SK-N-SH (cell line): ENCODE measurements around the gene BIRC6.
"Not testable (repeated sequence)": the region's sequence is repeated elsewhere in the genome, so short reads cannot be mapped to it uniquely, and the experiment has no call there.

Source experiments
- CTCF ChIP-seq: fragments of 200-600 bp; sonication (generic); IDR thresholded peaks from 2 replicates; pipeline ENCODE4 v1.6.1; 2017; ENCODE audit warnings: antibody characterized with exemption, mild to moderate bottlenecking, moderate library complexity
- ELF1 ChIP-seq: IDR thresholded peaks from 2 replicates; pipeline ENCODE4 v1.4.0; 2012
- EP300 ChIP-seq, 2 experiments: IDR thresholded peaks; 2 replicates each; pipeline versions ENCODE4 v1.4.0 to v1.6.1; 2012; ENCODE audit warnings: borderline replicate concordance in 1 of 2, low read depth in 1 of 2, low read length in 1 of 2
- EZH2phosphoT487 ChIP-seq: fragments of 200-600 bp; sonication (generic); IDR thresholded peaks from 2 replicates; pipeline ENCODE4 v1.6.1; 2017; ENCODE audit warnings: low read depth, mixed run types, mild to moderate bottlenecking, antibody characterized with exemption, moderate library complexity, borderline replicate concordance
- MAX ChIP-seq: IDR thresholded peaks from 2 replicates; pipeline ENCODE4 v1.4.0; 2012; ENCODE audit warnings: low read depth
- MXI1 ChIP-seq: IDR thresholded peaks from 2 replicates; pipeline ENCODE4 v1.6.1; 2012; ENCODE audit warnings: mild to moderate bottlenecking, low read depth, low read length, improper control_type of control experiment
- POLR2AphosphoS5 ChIP-seq: IDR thresholded peaks from 2 replicates; pipeline ENCODE4 v1.6.1; 2012; ENCODE audit warnings: low read depth, low read length
- RAD21 ChIP-seq: IDR thresholded peaks from 2 replicates; pipeline ENCODE4 v1.6.1; 2012; ENCODE audit warnings: mild to moderate bottlenecking, low read length
- RCOR1 ChIP-seq: fragments of 150-350 bp; IDR thresholded peaks from 2 replicates; pipeline ENCODE4 v1.6.1; 2017; ENCODE audit warnings: antibody characterized with exemption, low read length
- REST ChIP-seq: IDR thresholded peaks from 2 replicates; pipeline ENCODE4 v1.6.1; 2012; ENCODE audit warnings: mild to moderate bottlenecking, low read depth, low read length, moderate library complexity
- RFX5 ChIP-seq: IDR thresholded peaks from 2 replicates; pipeline ENCODE4 v1.6.1; 2012; ENCODE audit warnings: mild to moderate bottlenecking, improper control_type of control experiment, low read length
- USF1 ChIP-seq: IDR thresholded peaks from 2 replicates; pipeline ENCODE4 v1.4.0; 2012; ENCODE audit warnings: low read depth, borderline replicate concordance

GRCh38 chr2:32370942-32371341, 14.1 kb downstream of the BIRC6 start:
- not testable (repeated sequence) for TF ChIP-seq MAX; POLR2AphosphoS5; EP300 (IDR thresholded peaks at IDR 0.05; ENCODE audit: borderline replicate concordance in 1 of 2, low read depth in 1 of 2, low read length in 1 of 2); USF1; MXI1; EZH2phosphoT487; REST; RCOR1; CTCF; ELF1; RAD21; RFX5
